ENCODE measurements around the gene CDHR2.

CDHR2 gene

GRCh38 chr5:176642675-176643490 lies 93.7 kb downstream of the CDHR2 start:
- H3K4me3 ChIP-seq (ENCODE audit: low read length): no peak overlapping the region
- no peak for TF ChIP-seq ZNF274 (IDR thresholded peaks at IDR 0.05; ENCODE audit: low read depth, low read length)

GRCh38 chr5:176643491-176644219 lies 94.5 kb downstream of the CDHR2 start:
- H3K4me3 ChIP-seq (ENCODE audit: low read length): no peak overlapping the region
- no peak for TF ChIP-seq ZNF274 (IDR thresholded peaks at IDR 0.05; ENCODE audit: low read depth, low read length)

- H3K4me3 ChIP-seq (ENCODE audit: low read length): no peak overlapping the region
- no peak for TF ChIP-seq ZNF274 (IDR thresholded peaks at IDR 0.05; ENCODE audit: low read depth, low read length)
These were observed 95.2 kb downstream of the CDHR2 start for GRCh38 chr5:176644294-176644693.

GRCh38 chr5:176644878-176645670 lies 95.9 kb downstream of the CDHR2 start:
- no peak overlapping the region for H3K4me3 ChIP-seq (ENCODE audit: low read length)
- no peak for TF ChIP-seq ZNF274 (IDR thresholded peaks at IDR 0.05; ENCODE audit: low read depth, low read length)

Data from GM08714 (cell line).